Osteocyte (in vitro differentiated cells): ENCODE results near the gene PABPC1L. TPM values are rescaled to one million over a fixed set of nuclear protein-coding genes. Genes with fewer than 3 reads are reported as not detected.

Experiments used
- DNase-seq: peaks from one replicate; pipeline ENCODE4 v3.0.0; 2021; ENCODE audit warnings: mixed read lengths; ENCODE audit not compliant: unreplicated experiment; ENCODE audit errors: extremely low spot score
- H3K27ac Mint-ChIP-seq: one replicate; pipeline ENCODE4 v1.8.0; 2021; ENCODE audit warnings: mild to moderate bottlenecking, mixed read lengths; ENCODE audit not compliant: unreplicated experiment
- H3K27me3 Mint-ChIP-seq: one replicate; pipeline ENCODE4 v1.8.0; 2021; ENCODE audit warnings: mixed read lengths; ENCODE audit not compliant: unreplicated experiment
- H3K36me3 Mint-ChIP-seq: one replicate; pipeline ENCODE4 v1.8.0; 2021; ENCODE audit warnings: mixed read lengths; ENCODE audit not compliant: unreplicated experiment
- H3K4me1 Mint-ChIP-seq: one replicate; pipeline ENCODE4 v1.8.0; 2021; ENCODE audit warnings: mixed read lengths; ENCODE audit not compliant: unreplicated experiment
- H3K4me3 Mint-ChIP-seq: one replicate; pipeline ENCODE4 v1.8.0; 2021; ENCODE audit warnings: mild to moderate bottlenecking, moderate library complexity, mixed read lengths; ENCODE audit not compliant: unreplicated experiment
- H3K9me3 Mint-ChIP-seq: one replicate; pipeline ENCODE4 v1.8.0; 2021; ENCODE audit warnings: mixed read lengths; ENCODE audit not compliant: unreplicated experiment
- CTCF ChIP-seq: fragments of 200-600 bp; sonication (generic); IDR thresholded peaks from 2 replicates; pipeline ENCODE4 v1.5.0; 2021; ENCODE audit warnings: antibody characterized with exemption, mild to moderate bottlenecking, moderate library complexity
- total RNA-seq: library from RNA; stranded (reverse); gene quantifications from 2 replicates; pipeline ENCODE4 v1.2.1, GENCODE V29; 2021

PABPC1L gene
- total RNA-seq, 1 donor from 2014 or later = 65.3 TPM

DNA sequence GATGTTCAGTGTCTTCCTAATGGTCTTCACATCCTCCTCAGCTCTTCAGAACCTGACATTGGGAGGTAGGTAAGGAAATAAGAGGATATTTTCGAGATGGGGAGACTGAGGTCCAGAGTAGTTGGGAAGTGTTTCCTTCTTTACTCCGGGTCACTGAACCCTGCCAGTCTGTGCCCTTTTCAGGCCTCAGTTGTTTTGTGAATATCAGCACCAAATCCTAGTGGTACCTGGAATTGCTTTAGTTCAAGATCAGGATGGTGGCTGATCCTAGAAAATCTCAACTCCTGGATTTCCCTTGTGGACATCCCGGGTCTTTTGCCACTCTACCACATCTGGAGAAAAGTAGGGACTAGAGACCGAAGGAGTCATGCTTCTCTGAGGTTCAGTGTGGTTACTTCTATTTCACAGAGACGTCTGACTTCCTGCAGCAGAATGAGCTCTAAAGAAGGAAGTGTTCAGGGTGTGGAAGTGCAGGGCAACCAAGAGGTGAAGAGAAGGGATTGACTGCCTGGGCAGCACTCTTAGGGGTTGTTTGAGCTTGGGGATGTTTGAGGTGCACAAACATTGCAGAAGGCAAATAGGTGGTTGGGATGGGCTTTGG, 57.4 kb downstream of the PABPC1L start:
- no peaks in the 10 kb centered on the region for H3K9me3 Mint-ChIP-seq
- peak overlapping the region; percentile 86 for H3K27ac Mint-ChIP-seq
- no peak for DNase-seq
- no peaks in the 10 kb centered on the region for H3K27me3 Mint-ChIP-seq
- no peak for TF ChIP-seq CTCF
- peaks cover 42% of the 10 kb centered on the region for H3K4me1 Mint-ChIP-seq
- H3K36me3 Mint-ChIP-seq = peaks cover 1% of the 10 kb centered on the region
- H3K4me3 Mint-ChIP-seq = peak overlapping the region; percentile 99

GRCh38 chr20:44969300-44969894, 59.5 kb downstream of the PABPC1L start:
- Mint-ChIP-seq H3K36me3 (peaks cover 13% of the 10 kb centered on the region), H3K27me3 (no peaks in the 10 kb centered on the region), H3K4me3 (no peak overlapping the region), H3K4me1 (peaks cover 42% of the 10 kb centered on the region), H3K9me3 (no peaks in the 10 kb centered on the region), H3K27ac (no peak overlapping the region)
- TF ChIP-seq CTCF = no peak
- DNase-seq = no peak

- Mint-ChIP-seq H3K27ac (no peak overlapping the region), H3K4me1 (peaks cover 42% of the 10 kb centered on the region), H3K9me3 (no peaks in the 10 kb centered on the region), H3K27me3 (no peaks in the 10 kb centered on the region), H3K36me3 (peaks cover 20% of the 10 kb centered on the region), H3K4me3 (no peak overlapping the region)
- TF ChIP-seq CTCF = no peak
- no peak for DNase-seq
Measured at GRCh38 chr20:44970243-44970757, 60.4 kb downstream of the PABPC1L start.

DNA sequence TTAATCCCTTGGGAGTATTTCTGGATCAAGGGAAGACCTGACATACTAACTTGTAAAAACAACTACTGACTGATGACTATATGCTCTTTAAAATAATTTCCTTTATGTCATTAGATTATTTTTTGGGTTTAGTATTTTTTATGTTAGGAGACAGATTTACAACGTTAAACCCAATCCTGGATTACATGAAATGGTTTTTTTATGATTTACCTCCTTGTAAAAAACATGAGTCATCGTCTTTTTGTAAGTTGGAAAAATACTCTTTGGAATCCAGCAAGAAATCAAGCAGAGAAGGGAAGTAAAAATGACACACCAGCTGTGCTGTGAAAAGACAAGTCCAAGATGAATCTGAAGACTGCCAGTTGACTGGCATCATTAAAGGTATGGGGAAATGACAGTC, 63.2 kb downstream of the PABPC1L start:
- Mint-ChIP-seq H3K4me1 (peaks cover 19% of the 10 kb centered on the region), H3K36me3 (peaks cover 28% of the 10 kb centered on the region), H3K27ac (no peak overlapping the region), H3K9me3 (no peaks in the 10 kb centered on the region), H3K27me3 (no peaks in the 10 kb centered on the region), H3K4me3 (no peak overlapping the region)
- TF ChIP-seq CTCF = no peak
- DNase-seq = no peak

DNA sequence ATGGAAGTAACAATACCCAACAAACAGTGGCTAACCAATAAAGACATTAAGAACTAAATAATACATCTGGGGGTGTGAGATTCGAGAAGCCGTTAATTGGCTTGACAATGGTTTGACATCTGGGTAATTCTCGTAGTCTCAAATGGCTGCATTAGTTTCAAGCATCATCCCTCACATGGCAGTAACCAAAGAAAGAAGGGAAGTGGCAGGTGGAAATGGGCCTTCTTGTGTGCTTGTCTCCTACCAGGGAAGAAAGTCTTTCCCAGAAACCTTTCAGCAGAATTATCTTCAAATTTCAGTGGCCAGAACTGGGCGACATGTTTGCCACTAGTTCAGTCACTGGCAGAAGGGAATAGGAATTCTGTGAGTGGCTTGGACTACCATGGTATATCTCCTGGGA, 66.8 kb downstream of the PABPC1L start:
- Mint-ChIP-seq H3K9me3 (no peaks in the 10 kb centered on the region), H3K27ac (no peak overlapping the region), H3K4me3 (no peak overlapping the region), H3K4me1 (no peaks in the 10 kb centered on the region), H3K36me3 (peaks cover 43% of the 10 kb centered on the region), H3K27me3 (no peaks in the 10 kb centered on the region)
- DNase-seq = no peak
- no peak for TF ChIP-seq CTCF
